Adrenal gland (tissue), 5 donors: ENCODE results near the gene EPHB2.

Experiments used
- CTCF ChIP-seq, 6 experiments: fragments of 450-650 bp in 4 of 6; fragments of 200-600 bp in 2 of 6; sonication (generic) in 1 of 6; IDR thresholded peaks; 1 replicate in 5 of 6; 2 replicates in 1 of 6; pipeline versions ENCODE4 v1.5.1 to v1.8.0; 2016 to 2021; ENCODE audit warnings: antibody characterized with exemption in 6 of 6, mild to moderate bottlenecking in 2 of 6, moderate library complexity in 1 of 6
- POLR2A ChIP-seq, 2 donors: fragments of 450-650 bp; IDR thresholded peaks; one replicate each; pipeline ENCODE4 v1.6.1; 2017; ENCODE audit warnings: antibody characterized with exemption in 2 of 2, mild to moderate bottlenecking in 2 of 2, moderate library complexity in 1 of 2
- donor health status: DM: no; HTN: no; CAD: no.

DNA sequence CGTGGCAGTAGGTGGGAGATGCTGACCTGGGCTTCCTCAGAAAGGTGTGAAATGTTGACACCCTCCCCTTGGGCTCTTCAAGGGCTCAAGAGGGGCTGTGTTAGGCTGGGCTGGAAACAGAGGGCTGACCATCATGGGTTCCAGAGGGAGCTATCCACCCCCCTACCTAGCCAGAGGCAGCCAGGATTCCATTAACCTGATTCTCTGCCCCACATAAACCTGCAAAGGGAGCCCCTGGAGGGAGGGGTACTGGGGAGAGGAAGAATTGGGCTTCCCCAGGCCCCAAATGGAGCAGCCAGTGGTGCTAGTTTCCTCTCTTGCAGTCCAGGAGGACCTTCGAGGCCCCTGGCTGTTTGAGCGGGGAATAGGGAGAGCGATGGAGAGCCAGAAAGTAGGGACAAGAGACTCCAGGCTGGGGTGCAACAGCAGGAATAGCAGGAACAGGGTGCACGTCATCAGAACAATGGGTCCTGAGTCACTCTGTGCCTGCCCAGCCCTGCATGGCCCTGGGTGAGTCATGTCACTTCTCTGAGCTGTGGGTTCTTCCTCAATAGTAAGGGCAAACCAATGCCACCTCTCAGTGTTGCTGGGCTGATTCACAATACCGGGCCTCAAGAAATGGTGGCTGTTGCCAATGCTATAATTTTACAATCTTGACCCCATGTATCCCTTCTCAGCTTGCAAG is 121.2 kb downstream of the EPHB2 start:
- TF ChIP-seq CTCF (IDR thresholded peaks at IDR 0.05), result no peak
- TF ChIP-seq POLR2A (IDR thresholded peaks at IDR 0.05), result peak in 1 of 2 donors; percentile 13
